OCI-LY1 (cell line): ENCODE data around the gene TECPR2.

Source experiments
- H2AFZ ChIP-seq: fragments of 200-600 bp; sonication (generic), shearing (Covaris generic); 2 replicates; pipeline ENCODE4 v1.6.0; 2014; ENCODE audit warnings: antibody characterized with exemption, mild to moderate bottlenecking, low read length
- H3F3A ChIP-seq: fragments of 200-600 bp; sonication (generic), shearing (Covaris generic); 2 replicates; pipeline ENCODE4 v1.6.0; 2014; ENCODE audit warnings: mild to moderate bottlenecking, antibody characterized with exemption, low read length, moderate library complexity; ENCODE audit not compliant: insufficient read depth
- H3K27ac ChIP-seq: fragments of 200-600 bp; sonication (generic); 2 replicates; pipeline ENCODE4 v1.5.1; 2014; ENCODE audit warnings: low read length, mixed run types, mild to moderate bottlenecking, low read depth; ENCODE audit not compliant: poor library complexity, severe bottlenecking
- H3K27me3 ChIP-seq: fragments of 200-600 bp; sonication (generic); 2 replicates; pipeline ENCODE4 v1.6.0; 2014; ENCODE audit warnings: antibody characterized with exemption, mild to moderate bottlenecking, low read length, moderate library complexity; ENCODE audit not compliant: insufficient read depth
- H3K36me3 ChIP-seq: fragments of 200-600 bp; sonication (generic); 2 replicates; pipeline ENCODE4 v1.6.1; 2014; ENCODE audit warnings: mild to moderate bottlenecking, antibody characterized with exemption, low read length, moderate library complexity, mixed read lengths; ENCODE audit not compliant: insufficient read depth
- H3K4me1 ChIP-seq: fragments of 200-600 bp; sonication (generic); 2 replicates; pipeline ENCODE4 v1.5.1; 2014; ENCODE audit warnings: mild to moderate bottlenecking, low read length, moderate library complexity; ENCODE audit not compliant: insufficient read depth, severe bottlenecking
- H3K4me2 ChIP-seq: fragments of 200-600 bp; sonication (generic), shearing (Covaris generic); 2 replicates; pipeline ENCODE4 v1.6.1; 2014; ENCODE audit warnings: low read length
- H3K4me3 ChIP-seq: fragments of 200-600 bp; sonication (generic); 2 replicates; pipeline ENCODE4 v1.5.1; 2014; ENCODE audit warnings: low read length, low read depth, mild to moderate bottlenecking, mixed read lengths; ENCODE audit not compliant: poor library complexity, severe bottlenecking
- H3K79me2 ChIP-seq: fragments of 200-600 bp; shearing (Covaris generic); 2 replicates; pipeline ENCODE4 v1.6.1; 2016; ENCODE audit warnings: mixed run types, low read length, mixed read lengths; ENCODE audit not compliant: insufficient read depth
- H3K9ac ChIP-seq: fragments of 200-600 bp; sonication (generic), shearing (Covaris generic); 2 replicates; pipeline ENCODE4 v1.6.1; 2014; ENCODE audit warnings: mild to moderate bottlenecking, low read length, mixed read lengths
- H3K9me2 ChIP-seq: fragments of 200-600 bp; sonication (generic), shearing (Covaris generic); 2 replicates; pipeline ENCODE4 v1.6.1; 2014; ENCODE audit warnings: low read depth, mild to moderate bottlenecking, low read length, mixed read lengths
- H3K9me3 ChIP-seq: fragments of 200-600 bp; shearing (Covaris generic); 2 replicates; pipeline ENCODE4 v1.6.1; 2014; ENCODE audit warnings: low read length, mixed read lengths
- H4K20me1 ChIP-seq: fragments of 200-600 bp; sonication (generic), shearing (Covaris generic); 2 replicates; pipeline ENCODE4 v1.6.0; 2016; ENCODE audit warnings: mild to moderate bottlenecking, low read length; ENCODE audit not compliant: insufficient read depth
- CTCF ChIP-seq: fragments of 200-600 bp; sonication (generic), shearing (Covaris generic); IDR thresholded peaks from 2 replicates; pipeline ENCODE4 v1.5.1; 2017; ENCODE audit warnings: mild to moderate bottlenecking, antibody characterized with exemption, low read length, moderate library complexity, mixed read lengths
- EZH2 ChIP-seq: fragments of 200-600 bp; sonication (generic), shearing (Covaris generic); IDR thresholded peaks from 2 replicates; pipeline ENCODE4 v1.8.0; 2017; ENCODE audit warnings: borderline replicate concordance, mixed run types, mild to moderate bottlenecking, antibody characterized with exemption, low read length, moderate library complexity, mixed read lengths

TECPR2 gene

GRCh38 chr14:102530828-102531478, 168.2 kb downstream of the TECPR2 start:
- H3K9ac ChIP-seq: no peak overlapping the region

GRCh38 chr14:102532204-102532658, 169.5 kb downstream of the TECPR2 start:
- Histone ChIP-seq H3K4me3 (no peak overlapping the region), H3K27me3 (no peaks in the 10 kb centered on the region), H3K79me2 (no peaks in the 10 kb centered on the region), H3K9ac (no peak overlapping the region), H3K4me2 (no peak overlapping the region), H3K9me2 (no peaks in the 10 kb centered on the region), H3K36me3 (no peaks in the 10 kb centered on the region), H3K4me1 (peaks cover 5% of the 10 kb centered on the region), H3K27ac (no peak overlapping the region), H3F3A (no peaks in the 10 kb centered on the region), H3K9me3 (no peaks in the 10 kb centered on the region), H2AFZ (no peak overlapping the region), H4K20me1 (no peaks in the 10 kb centered on the region)
- TF ChIP-seq CTCF (no peak), EZH2 (no peak)

More at GRCh38 chr14:102530828-102531478, 168.2 kb downstream of the TECPR2 start:
- Histone ChIP-seq H3K9me2 (no peaks in the 10 kb centered on the region), H3K27me3 (no peaks in the 10 kb centered on the region), H3K9me3 (no peaks in the 10 kb centered on the region), H3K79me2 (no peaks in the 10 kb centered on the region), H3K4me2 (no peak overlapping the region), H3K4me1 (peaks cover 7% of the 10 kb centered on the region), H4K20me1 (no peaks in the 10 kb centered on the region), H3K36me3 (no peaks in the 10 kb centered on the region), H3K27ac (no peak overlapping the region), H3K4me3 (no peak overlapping the region), H2AFZ (no peak overlapping the region), H3F3A (no peaks in the 10 kb centered on the region)
- TF ChIP-seq EZH2: no peak
- TF ChIP-seq CTCF: no peak

- Histone ChIP-seq H3K9me2 (no peaks in the 10 kb centered on the region), H3F3A (no peaks in the 10 kb centered on the region), H3K27me3 (no peaks in the 10 kb centered on the region), H3K4me2 (no peak overlapping the region), H3K36me3 (no peaks in the 10 kb centered on the region), H3K4me3 (no peak overlapping the region), H4K20me1 (no peaks in the 10 kb centered on the region), H3K4me1 (peaks cover 9% of the 10 kb centered on the region), H3K27ac (no peak overlapping the region), H3K9me3 (no peaks in the 10 kb centered on the region), H2AFZ (no peak overlapping the region), H3K9ac (no peak overlapping the region), H3K79me2 (no peaks in the 10 kb centered on the region)
- TF ChIP-seq CTCF (no peak), EZH2 (no peak)
Measured at GRCh38 chr14:102537981-102538601, 175.3 kb downstream of the TECPR2 start.
